Measurements from ENCODE around the gene SYPL1.
A peak's percentile ranks its signal among the peaks of the same experiment; 100 is the strongest.
"Not testable (repeated sequence)": the region's sequence is repeated elsewhere in the genome, so short reads cannot be mapped to it uniquely, and the experiment has no call there.

SYPL1 gene

DNA sequence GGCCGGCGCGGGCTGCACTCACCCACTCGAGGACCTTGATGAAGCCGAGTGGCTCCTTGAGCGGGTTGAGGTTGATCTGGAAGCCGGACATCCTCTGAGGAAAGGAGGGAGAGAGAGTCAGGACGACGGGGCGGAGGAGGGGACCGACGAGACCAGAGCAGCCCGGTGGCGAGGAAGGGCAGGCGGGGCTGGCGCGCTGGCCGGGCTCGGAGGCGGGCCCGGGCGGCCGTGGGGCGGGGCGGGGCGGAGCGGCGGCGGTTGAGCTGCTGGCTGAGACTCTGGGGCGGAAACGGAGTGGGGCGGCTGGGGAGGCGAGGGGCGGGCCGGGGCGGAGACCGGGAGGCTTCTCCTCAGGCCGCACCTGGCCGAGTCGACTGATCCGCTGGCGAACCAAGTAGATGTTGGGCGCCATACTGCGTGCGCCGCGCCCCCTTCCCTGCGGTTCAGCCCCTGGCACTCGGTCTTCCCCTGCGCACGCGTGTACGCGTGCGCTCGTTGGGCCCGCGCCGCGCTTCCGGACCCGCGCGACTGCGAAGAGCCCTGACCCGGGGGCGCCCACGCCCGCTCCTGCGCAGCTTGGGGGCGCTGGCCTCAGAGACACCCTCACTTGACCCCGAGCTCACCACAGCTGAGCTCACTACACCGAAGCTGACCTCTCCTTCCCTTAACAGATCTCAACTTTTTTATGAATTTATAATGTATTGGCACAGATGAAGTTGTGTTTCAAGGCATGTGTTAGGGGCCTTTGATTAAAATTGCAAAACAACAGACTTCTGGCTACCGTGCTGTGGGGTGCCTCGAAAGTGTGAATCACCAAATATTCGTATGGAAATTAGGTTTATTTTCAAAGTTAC lies at the start of gene SYPL1:
TSS of gene SYPL1 (minus strand) at position 195 of the 854 bp plus-strand sequence. CDS start at position 91, 104 bp downstream.
- peak; percentile 86 for DNase-seq (ENCODE audit: low read depth)

DNA sequence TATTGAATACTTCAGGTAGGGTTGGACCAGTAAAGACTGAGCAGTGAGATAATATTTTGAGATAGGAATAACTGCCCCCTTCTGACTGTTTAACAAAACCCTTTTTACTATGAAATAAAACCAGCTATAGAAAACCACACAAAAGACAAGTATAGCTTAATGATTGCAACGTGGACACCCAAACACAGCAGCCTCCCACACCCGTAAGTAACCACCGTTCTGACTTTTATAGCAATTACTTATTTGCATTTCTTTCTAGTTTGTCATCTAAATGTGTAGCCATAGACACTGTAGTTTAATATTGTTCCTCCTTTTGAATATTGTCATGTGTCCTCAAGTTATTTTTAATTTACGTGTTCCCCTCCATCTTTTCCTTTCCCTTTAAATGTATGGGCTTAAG lies 42.9 kb upstream of the SYPL1 start:
- DNase-seq (ENCODE audit: low read depth): no peak

DNA sequence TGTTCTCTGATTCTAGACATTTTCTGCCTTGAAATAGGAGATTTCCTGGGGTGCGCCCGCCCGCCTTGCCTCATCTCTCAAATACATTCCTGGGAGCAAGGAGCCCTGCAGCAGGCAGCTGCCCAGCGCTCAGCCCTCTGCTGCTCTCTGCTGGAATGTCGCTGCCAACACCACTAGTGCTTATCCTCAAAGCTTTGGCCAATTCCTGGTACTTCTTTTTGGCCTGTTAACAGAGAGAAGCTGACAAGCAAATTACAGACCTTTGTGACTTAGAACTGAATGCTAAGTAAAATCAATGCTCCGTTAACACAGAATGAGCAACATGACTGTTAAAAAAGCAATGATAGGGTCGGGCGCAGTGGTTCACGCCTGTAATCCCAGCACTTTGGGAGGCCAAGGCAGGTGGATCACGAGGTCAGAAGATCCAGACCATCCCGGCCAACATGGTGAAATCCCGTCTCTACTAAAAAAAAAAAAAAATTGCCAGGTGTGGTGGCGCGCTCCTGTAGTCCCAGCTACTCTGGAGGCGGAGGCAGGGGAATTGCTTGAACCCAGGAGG lies 41.9 kb upstream of the SYPL1 start:
- DNase-seq (ENCODE audit: low read depth): peak; percentile 58

DNA sequence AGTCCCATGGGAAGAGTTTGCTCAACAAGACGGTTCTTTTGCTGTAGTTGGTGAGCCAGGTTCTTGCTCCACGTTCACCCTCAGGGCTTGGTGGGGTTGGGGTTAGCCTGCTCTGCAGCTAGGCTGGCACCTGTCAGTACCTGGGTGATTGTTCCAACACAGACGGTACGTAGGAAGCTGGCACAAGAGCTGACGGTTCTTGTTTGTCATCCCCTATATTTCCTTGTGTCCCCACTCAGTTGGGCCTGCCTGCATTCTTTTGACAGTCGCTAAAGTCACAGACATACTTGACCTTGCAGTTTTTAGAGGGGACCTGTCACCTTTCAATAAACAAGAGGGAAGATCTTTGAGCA lies 40.2 kb upstream of the SYPL1 start:
- no peak for DNase-seq (ENCODE audit: low read depth)

GRCh38 chr7:106151459-106152312 lies 39.6 kb upstream of the SYPL1 start:
- DNase-seq (ENCODE audit: low read depth): no peak

GRCh38 chr7:106143711-106144337 lies 31.7 kb upstream of the SYPL1 start:
- DNase-seq (ENCODE audit: low read depth): no peak

GRCh38 chr7:106142136-106142535 lies 30.0 kb upstream of the SYPL1 start:
- no peak for DNase-seq (ENCODE audit: low read depth)

- DNase-seq (ENCODE audit: low read depth): no peak
Observed at GRCh38 chr7:106140406-106141173, 28.5 kb upstream of the SYPL1 start.

DNA sequence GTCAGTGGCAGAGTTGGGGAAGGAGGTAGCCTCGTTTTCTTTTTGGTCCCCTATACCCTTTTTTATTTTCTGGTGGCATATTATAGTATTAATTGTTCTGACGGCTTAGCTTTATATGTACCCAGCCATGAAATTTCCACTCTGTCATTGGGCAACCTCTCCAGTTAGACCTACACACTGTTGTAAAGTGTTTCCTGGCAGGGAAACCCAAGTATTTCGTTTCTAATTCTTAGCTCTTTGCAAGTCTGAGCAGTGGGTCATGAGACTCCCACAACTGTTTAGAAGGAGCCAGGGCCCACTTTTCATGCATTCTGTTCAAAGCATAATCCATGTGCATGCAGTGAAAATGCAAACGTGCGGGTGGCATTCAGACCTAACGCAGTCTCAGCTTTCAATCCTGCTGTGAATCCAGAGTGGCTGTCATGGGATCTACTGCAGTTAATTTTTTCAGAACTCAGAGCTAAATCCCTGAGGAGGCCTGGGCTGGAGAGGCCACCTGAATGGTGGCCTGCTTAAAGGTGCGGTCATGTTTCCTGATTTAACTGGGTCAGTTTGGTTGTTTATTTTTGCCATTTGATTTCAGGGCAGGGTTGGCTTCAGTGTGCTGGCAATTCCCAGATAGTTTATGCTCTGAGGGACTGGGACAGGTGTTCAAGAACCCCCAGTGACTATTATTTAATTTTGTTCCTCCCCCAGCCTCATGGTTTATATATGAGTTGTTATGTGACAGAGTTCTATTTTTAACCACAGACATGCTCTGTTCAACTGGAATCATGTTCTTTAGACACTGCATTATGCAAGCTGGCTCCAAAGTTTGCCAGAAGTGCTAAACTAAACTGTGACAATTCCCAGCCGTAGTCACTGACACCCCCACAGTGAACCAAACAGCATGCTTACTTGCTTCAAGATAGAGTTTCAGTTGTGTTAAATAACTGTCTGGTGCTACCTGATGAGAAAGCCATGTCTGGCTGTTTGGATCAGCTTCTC lies 27.4 kb upstream of the SYPL1 start:
- DNase-seq (ENCODE audit: low read depth): no peak

GRCh38 chr7:106138776-106139175 lies 26.7 kb upstream of the SYPL1 start:
- no peak for DNase-seq (ENCODE audit: low read depth)

DNA sequence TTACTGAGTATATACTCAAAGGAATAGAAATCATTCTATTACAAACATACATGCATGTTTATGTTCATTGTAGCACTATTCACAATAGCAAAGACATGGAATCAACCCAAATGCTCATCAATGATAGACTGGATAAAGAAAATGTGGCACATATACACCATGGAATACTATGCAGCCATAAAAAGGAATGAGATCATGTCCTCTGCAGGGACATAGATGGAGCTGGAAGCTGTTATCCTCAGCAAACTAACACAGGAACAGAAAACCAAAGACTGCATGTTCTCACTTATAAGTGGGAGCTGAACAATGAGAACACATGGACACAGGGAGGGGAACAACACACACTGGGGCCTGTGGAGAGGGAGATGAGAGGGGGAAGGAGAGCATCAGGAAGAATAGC lies 26.1 kb upstream of the SYPL1 start:
- not testable (repeated sequence) for DNase-seq (ENCODE audit: low read depth)

- DNase-seq (ENCODE audit: low read depth): no peak
Observed at GRCh38 chr7:106134241-106134640, 22.1 kb upstream of the SYPL1 start.

GRCh38 chr7:106129291-106129690 lies 17.2 kb upstream of the SYPL1 start:
- no peak for DNase-seq (ENCODE audit: low read depth)

DNA sequence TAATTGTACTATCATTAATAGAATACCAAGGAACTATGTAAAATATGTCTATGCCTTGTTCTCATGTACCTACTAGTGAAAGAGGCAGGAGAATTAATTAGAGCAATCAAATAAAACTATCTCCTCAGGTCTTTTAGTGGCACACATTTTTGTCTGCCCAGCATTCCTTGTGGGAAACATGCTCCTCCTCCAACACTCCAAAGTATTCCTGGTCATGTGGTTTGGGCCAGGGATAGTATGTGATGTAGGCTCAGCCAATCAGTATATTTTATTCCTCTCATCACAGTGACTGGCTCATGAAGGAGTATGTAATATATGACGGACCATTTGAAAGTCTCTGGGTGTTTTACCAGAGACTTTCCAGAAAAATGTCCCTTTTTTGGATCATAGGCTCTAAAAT lies 16.7 kb upstream of the SYPL1 start:
- DNase-seq (ENCODE audit: low read depth): no peak

DNA sequence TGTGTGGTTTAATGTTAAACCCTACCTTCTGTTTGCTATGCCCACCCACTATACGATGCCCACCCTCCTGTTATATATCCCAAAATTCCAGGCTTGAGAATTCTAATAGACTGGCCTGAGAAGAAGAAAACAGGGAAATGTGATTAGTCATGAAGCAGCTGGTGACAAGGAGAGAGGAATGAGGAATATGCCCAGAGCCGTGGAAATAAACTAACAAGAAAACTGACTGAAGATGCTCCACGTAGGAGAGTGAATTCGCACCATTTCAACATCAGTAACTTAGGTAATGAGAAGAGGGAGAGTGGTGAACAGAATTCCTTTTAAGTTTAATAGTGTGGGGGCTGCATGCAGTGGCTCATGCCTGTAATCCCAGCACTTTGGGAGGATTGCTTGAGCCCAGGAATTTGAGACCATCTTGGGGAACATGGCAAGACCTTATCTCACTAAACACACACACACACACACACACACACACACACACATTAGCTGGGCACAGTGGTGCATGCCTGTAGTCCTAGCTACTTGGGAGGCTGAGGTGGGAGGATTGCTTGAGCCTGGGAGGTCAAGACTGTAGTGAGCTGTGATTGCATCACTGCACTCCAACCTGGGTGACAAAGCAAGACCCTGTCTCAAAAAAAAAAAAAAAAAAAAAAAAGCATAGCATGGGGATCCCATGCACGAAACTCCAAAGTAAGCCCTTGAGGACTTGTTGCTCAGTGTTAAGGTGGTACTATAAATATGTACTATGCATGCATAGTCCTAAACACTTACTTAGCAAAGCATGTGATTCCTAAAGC lies 16.1 kb upstream of the SYPL1 start:
- DNase-seq (ENCODE audit: low read depth): no peak

DNA sequence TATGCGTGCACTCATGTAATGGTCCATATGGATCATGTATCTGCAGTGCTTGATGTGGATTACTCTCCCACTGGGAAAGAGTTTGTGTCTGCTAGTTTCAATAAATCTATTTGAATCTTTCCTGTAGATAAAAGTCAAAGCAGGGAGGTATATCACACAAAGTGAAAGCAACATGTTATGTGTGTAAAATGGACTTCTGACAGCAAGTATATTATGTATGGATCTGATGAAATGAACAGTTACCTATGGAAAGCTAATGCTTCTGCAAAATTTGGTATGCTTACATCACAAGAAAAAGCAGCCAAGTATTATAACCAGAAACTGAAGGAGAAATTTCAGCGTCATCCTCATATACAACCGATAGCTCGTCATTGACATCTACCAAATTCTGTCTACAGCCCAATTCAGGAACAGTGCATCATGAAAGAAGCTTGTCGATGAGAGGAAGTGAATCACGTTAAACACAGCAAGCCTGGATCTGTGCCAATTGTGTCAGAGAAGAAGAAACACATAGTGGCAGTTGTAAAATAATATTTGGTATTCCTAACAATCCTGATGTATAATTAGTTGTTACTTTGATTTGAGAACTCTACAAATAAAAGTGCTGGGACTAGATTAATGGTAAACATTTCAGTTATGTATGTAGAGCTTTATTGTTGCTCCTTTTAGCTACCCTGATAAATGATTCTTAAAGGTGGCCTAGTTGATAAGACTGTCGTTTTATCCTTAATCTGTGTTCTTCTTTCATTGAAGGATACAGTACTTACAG lies 14.2 kb upstream of the SYPL1 start:
- DNase-seq (ENCODE audit: low read depth): peak; percentile 25

DNA sequence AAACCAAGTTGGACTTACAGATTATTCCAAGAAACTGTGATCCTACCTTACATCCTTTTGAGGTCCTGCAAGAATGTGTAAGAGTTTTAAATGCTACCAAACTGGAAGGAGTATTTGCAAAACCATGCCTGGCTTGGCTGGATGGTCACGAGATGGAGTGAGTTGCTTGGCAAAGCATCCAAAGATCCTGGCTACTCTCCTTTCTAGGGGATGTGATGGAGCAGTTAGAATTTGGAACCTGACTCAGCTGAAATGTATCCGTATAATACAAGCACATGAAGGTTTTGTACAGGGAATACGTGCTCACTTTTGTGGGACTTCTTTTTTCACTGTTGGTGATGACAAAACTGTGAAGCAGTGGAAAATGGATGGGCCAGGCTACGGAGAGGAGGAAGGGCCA lies 13.3 kb upstream of the SYPL1 start:
- no peak for DNase-seq (ENCODE audit: low read depth)

GRCh38 chr7:106124186-106124585 lies 12.1 kb upstream of the SYPL1 start:
- DNase-seq (ENCODE audit: low read depth): no peak

- DNase-seq (ENCODE audit: low read depth): no peak
Observed at GRCh38 chr7:106122713-106123112, 10.6 kb upstream of the SYPL1 start.
